Neutrophil (primary cell): Measurements from ENCODE around the gene HS6ST3.

Experiments
- H3K27ac ChIP-seq: fragments of 200-600 bp; sonication (generic); 2 replicates; pipeline ENCODE4 v1.5.1; 2016; ENCODE audit warnings: mild to moderate bottlenecking, moderate library complexity
- H3K27me3 ChIP-seq: fragments of 200-600 bp; sonication (generic); 2 replicates; pipeline ENCODE4 v1.6.0; 2016; ENCODE audit warnings: mild to moderate bottlenecking
- H3K36me3 ChIP-seq: fragments of 200-600 bp; sonication (generic); 2 replicates; pipeline ENCODE4 v1.5.1; 2017
- H3K4me1 ChIP-seq, 2 experiments: fragments of 200-600 bp in 1 of 2; sonication (generic) in 1 of 2; 1 replicate in 1 of 2; 2 replicates in 1 of 2; pipeline versions ENCODE4 v1.5.1 to v1.6.1; 2013 to 2016; ENCODE audit warnings: low read depth in 1 of 2, low read length in 1 of 2, mild to moderate bottlenecking in 1 of 2, moderate library complexity in 1 of 2; ENCODE audit not compliant: control insufficient read depth in 1 of 2, insufficient read depth in 1 of 2
- H3K4me3 ChIP-seq, 2 experiments: fragments of 200-600 bp in 1 of 2; sonication (generic) in 1 of 2; 1 replicate in 1 of 2; 2 replicates in 1 of 2; pipeline ENCODE4 v1.5.1; 2013 to 2016; ENCODE audit warnings: low read depth in 1 of 2, low read length in 1 of 2, mild to moderate bottlenecking in 1 of 2, moderate library complexity in 1 of 2
- H3K9me3 ChIP-seq: fragments of 200-600 bp; sonication (generic); 2 replicates; pipeline ENCODE4 v1.5.1; 2016
- CTCF ChIP-seq: fragments of 200-600 bp; sonication (generic); IDR thresholded peaks from 2 replicates; pipeline ENCODE4 v1.5.1; 2016; ENCODE audit warnings: antibody characterized with exemption

HS6ST3 gene

GRCh38 chr13:96086736-96087135 is 3.2 kb upstream of the HS6ST3 start:
- H3K4me1 ChIP-seq, result no peaks in the 10 kb centered on the region
- H3K9me3 ChIP-seq, result no peaks in the 10 kb centered on the region
- TF ChIP-seq CTCF, result no peak
- H3K27ac ChIP-seq, result no peak overlapping the region
- H3K36me3 ChIP-seq, result no peaks in the 10 kb centered on the region
- H3K27me3 ChIP-seq, result peaks cover 86% of the 10 kb centered on the region
- no peak overlapping the region for H3K4me3 ChIP-seq

GRCh38 chr13:96089139-96089538 is 768 bp upstream of the HS6ST3 start:
- H3K27ac ChIP-seq, result no peak overlapping the region
- H3K4me1 ChIP-seq, result no peaks in the 10 kb centered on the region
- TF ChIP-seq CTCF, result no peak
- peaks cover 88% of the 10 kb centered on the region for H3K27me3 ChIP-seq
- H3K36me3 ChIP-seq, result no peaks in the 10 kb centered on the region
- no peak overlapping the region for H3K4me3 ChIP-seq
- no peaks in the 10 kb centered on the region for H3K9me3 ChIP-seq

- H3K27ac ChIP-seq, result no peak overlapping the region
- peaks cover 100% of the 10 kb centered on the region for H3K27me3 ChIP-seq
- H3K4me3 ChIP-seq, result no peak overlapping the region
- no peaks in the 10 kb centered on the region for H3K4me1 ChIP-seq
- H3K9me3 ChIP-seq, result no peaks in the 10 kb centered on the region
- no peak for TF ChIP-seq CTCF
- no peaks in the 10 kb centered on the region for H3K36me3 ChIP-seq
Observed at GRCh38 chr13:96090240-96091101, 564 bp downstream of the HS6ST3 start.

- Histone ChIP-seq H3K36me3 (no peaks in the 10 kb centered on the region), H3K27me3 (peaks cover 100% of the 10 kb centered on the region)
- no peak for TF ChIP-seq CTCF
Observed at GRCh38 chr13:96091164-96092117, 1.5 kb downstream of the HS6ST3 start.

DNA sequence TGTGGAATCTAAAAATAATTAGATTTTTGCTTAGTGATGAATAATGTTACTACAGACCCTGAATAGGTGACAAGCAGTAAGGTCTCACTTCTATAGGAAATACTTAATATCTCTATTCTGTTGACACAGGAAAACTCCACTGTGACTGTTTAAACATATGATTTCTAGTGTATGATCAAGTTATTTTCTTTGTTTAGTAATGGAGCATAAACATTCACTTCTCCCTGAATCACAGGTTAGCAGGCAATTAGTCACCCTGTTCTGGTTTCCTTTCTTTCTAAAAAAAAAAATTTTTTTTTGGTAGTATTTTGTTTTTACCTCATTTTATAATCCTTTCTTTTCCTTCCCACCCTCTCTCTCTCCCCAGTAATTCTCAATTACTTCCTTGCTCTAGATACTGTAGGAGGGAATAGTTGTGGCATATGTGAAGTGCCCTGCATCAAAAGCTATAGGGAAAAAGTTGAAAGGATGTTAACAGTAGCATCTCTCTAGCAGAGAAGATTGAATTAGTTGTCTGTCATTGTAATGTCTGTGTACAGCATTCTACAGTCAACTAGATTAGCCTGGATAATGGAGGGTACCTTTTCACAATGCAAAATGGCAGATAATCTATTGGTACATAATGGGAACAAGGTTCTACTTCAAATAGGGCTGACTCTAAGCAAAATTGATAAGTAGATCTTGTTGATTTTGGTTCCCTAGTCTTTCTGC is 3.5 kb downstream of the HS6ST3 start:
- H3K9me3 ChIP-seq, result no peaks in the 10 kb centered on the region
- no peaks in the 10 kb centered on the region for H3K4me1 ChIP-seq
- no peak for TF ChIP-seq CTCF
- H3K36me3 ChIP-seq, result no peaks in the 10 kb centered on the region
- no peak overlapping the region for H3K4me3 ChIP-seq
- no peak overlapping the region for H3K27ac ChIP-seq
- peaks cover 99% of the 10 kb centered on the region for H3K27me3 ChIP-seq

More at GRCh38 chr13:96091164-96092117, 1.5 kb downstream of the HS6ST3 start:
- no peaks in the 10 kb centered on the region for H3K9me3 ChIP-seq
- H3K4me3 ChIP-seq, result no peak overlapping the region
- no peaks in the 10 kb centered on the region for H3K4me1 ChIP-seq
- H3K27ac ChIP-seq, result no peak overlapping the region
